Body of pancreas (tissue), 4 donors: ENCODE measurements around the gene CETP.

ENCODE experiments used
- CTCF ChIP-seq, 7 experiments: fragments of 450-650 bp in 4 of 7; fragments of 200-600 bp in 3 of 7; sonication (generic) in 3 of 7; IDR thresholded peaks; one replicate each; pipeline ENCODE4 v1.5.1; 2016 to 2019; ENCODE audit warnings: antibody characterized with exemption in 7 of 7
- POLR2A ChIP-seq, 3 donors: fragments of 450-650 bp; IDR thresholded peaks; one replicate each; pipeline ENCODE4 v1.6.1; 2016; ENCODE audit warnings: antibody characterized with exemption in 3 of 3, mild to moderate bottlenecking in 2 of 3

GRCh38 chr16:56975714-56976113 lies 14.0 kb downstream of the CETP start:
- TF ChIP-seq CTCF (IDR thresholded peaks at IDR 0.05) (no peak), POLR2A (IDR thresholded peaks at IDR 0.05) (no peak)
